Activated CD4-positive, CD25-positive, alpha-beta regulatory T cell treated with anti-CD3 and anti-CD28 coated beads, Interleukin-2, amount 50 U/mL, for 72 hours (primary cell): ENCODE data around the gene ATXN2L.
"Not testable (repeated sequence)": the region's sequence is repeated elsewhere in the genome, so short reads cannot be mapped to it uniquely, and the experiment has no call there.

Source experiments
- DNase-seq: peaks from one replicate; pipeline ENCODE4 v3.0.0; 2021

ATXN2L gene

GRCh38 chr16:28838558-28838918, 15.7 kb downstream of the ATXN2L start:
- no peak for DNase-seq

- no peak for DNase-seq
Measured at GRCh38 chr16:28839004-28839639, 16.3 kb downstream of the ATXN2L start.

GRCh38 chr16:28839899-28840298, 17.1 kb downstream of the ATXN2L start:
- DNase-seq, result no peak

- DNase-seq, result no peak
Measured at GRCh38 chr16:28842696-28843095, 19.9 kb downstream of the ATXN2L start.

- no peak for DNase-seq
Measured at GRCh38 chr16:28843766-28844165, 21.0 kb downstream of the ATXN2L start.

GRCh38 chr16:28844226-28844885, 21.6 kb downstream of the ATXN2L start:
- DNase-seq, result no peak

GRCh38 chr16:28845293-28845692, 22.5 kb downstream of the ATXN2L start:
- no peak for DNase-seq

GRCh38 chr16:28845761-28846079, 22.9 kb downstream of the ATXN2L start:
- peak; percentile 38 for DNase-seq

- peak; percentile 92 for DNase-seq
Measured at GRCh38 chr16:28846080-28846932, 23.5 kb downstream of the ATXN2L start, which contains the start of gene TUFM. TSS of gene TUFM (minus strand) at chr16:28846348. CDS start at chr16:28846269, 79 bp downstream.

- no peak for DNase-seq
Measured at GRCh38 chr16:28846933-28847273, 24.1 kb downstream of the ATXN2L start.

GRCh38 chr16:28858421-28858820, 35.6 kb downstream of the ATXN2L start:
- no peak for DNase-seq

GRCh38 chr16:28859326-28859725, 36.5 kb downstream of the ATXN2L start:
- no peak for DNase-seq

GRCh38 chr16:28863929-28864793, 41.4 kb downstream of the ATXN2L start:
- no peak for DNase-seq

GRCh38 chr16:28865001-28865688, 42.3 kb downstream of the ATXN2L start:
- DNase-seq, result no peak

GRCh38 chr16:28865722-28866453, 43.1 kb downstream of the ATXN2L start:
- DNase-seq, result no peak

GRCh38 chr16:28866454-28866804, 43.6 kb downstream of the ATXN2L start:
- DNase-seq, result no peak

- DNase-seq, result no peak
Measured at GRCh38 chr16:28867241-28867640, 44.4 kb downstream of the ATXN2L start.

- not testable (repeated sequence) for DNase-seq
Measured at GRCh38 chr16:28867646-28868045, 44.8 kb downstream of the ATXN2L start.

GRCh38 chr16:28869201-28869600, 46.4 kb downstream of the ATXN2L start:
- DNase-seq, result no peak

GRCh38 chr16:28872952-28873351, 50.2 kb downstream of the ATXN2L start:
- no peak for DNase-seq

GRCh38 chr16:28873543-28874201, 50.9 kb downstream of the ATXN2L start:
- DNase-seq, result peak; percentile 60
